Fibroblast of upper back skin (primary cell): ENCODE measurements around the gene BATF3.
"Not testable (repeated sequence)": the region's sequence is repeated elsewhere in the genome, so short reads cannot be mapped to it uniquely, and the experiment has no call there.

ENCODE experiments used
- DNase-seq: peaks from one replicate; pipeline ENCODE4 v3.0.0-alpha.2; 2013

BATF3 gene

DNA sequence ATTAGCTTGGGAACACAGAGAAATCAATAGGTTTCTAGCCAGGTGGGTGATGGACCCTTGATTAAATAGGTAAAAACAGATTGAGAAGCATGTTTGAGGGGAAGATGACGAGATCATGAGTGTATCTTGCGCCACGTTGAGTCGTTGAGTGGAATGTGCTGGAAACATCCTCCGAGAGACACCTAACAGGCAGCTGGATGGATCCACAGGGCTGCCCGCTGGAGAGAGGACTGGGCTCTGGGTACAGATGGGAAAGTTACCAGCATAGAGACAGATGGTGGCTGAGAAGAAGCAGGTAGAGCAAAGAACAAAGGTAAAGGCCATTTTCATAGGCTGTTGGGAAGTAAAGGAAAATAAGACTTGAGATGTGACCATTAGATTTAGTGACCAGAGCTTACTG, 15.6 kb downstream of the BATF3 start:
- DNase-seq: no peak

DNA sequence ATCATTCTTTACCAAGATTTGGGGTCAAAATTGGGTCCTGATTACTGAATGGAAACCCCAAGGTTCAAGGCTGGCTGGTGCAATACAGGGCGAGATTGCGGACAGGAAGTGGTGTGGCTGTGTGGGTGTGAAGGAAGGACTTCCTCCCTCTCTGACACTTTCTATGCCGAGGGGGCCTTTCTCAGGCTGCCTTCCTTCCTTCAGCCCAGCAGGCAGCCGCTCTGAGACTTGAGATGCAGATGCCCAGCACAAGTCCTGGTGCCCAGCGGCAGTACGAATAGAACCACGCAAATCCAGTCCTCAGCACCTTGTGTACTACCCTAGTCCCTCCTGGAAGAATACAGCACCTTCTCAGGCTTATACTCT, 16.3 kb downstream of the BATF3 start:
- DNase-seq: no peak

DNA sequence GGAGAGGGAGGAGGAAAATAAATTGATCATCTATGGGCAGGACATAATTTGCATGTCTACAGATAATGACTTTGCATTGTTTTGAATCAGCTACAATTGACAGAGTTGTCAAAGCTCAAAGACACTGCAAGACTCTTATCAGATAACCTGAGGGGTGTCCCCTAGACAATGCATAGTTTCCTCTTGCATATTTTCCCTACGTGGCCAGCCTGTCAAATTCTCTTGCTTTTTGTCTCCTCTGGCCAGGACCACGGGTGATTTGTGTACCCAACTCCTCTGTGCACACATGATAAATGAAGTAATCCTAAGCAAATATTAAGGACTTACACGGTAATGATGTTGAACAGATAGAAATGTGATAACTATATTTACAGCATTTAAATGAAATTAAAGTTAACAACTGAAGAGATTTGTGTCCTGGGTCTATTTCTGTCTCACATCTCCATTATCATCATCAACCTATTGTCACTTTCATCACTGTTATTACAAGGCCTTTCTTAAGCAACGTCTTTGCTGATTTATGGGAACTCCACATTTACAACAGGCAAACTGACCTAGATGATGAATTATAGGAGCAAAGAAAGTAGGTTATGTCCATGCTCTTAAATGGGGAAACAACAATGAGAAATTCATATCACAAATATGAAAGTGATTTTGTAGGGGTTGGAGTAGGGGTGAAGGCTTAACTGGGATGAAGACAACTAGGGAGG, 18.8 kb downstream of the BATF3 start:
- DNase-seq: no peak

DNA sequence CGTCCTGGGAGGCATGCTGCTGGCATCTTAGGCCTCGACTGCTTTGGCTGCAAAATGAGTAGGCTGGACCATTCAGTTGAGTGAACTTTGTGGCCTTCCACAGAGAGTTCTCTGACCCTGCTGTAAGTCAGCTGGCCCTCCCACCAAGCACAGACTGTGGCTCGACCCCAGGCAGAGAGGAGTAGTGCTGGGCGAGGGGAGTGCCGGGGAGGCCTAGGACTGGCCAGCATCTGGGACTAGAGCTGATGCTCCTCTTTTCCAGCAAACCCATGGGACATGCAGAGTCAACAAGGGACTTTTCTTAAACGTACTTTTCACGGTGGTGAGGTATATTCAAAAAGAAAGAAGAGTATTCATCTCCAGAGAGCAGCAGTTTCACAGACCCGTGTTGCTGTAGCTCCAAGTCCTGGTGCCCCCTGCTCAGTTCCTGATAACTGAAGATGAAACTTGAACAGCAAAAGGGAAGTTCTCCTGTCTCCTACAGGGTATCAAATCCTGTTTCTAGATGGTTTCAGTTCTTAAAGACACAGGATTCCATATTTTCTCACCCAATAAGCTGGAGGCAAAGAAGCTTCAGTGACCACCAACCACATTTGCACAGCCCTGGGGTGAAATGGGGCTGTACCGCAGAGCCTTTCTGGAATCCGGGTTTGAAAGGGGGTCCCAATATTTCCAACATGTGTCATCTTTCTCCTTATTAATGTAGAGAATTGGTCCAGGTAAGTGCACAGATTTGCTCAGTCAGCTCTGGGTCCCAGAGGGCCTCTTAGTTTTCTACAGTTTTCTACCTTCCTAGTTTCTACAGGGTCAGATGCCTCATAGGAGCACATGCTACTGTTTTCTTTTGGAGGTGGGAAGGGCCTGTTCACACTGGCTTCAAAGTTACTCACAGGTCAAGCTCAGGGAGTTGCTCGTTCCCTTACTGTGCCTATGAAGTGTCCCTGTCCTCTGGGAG, 20.9 kb downstream of the BATF3 start:
- no peak for DNase-seq

DNA sequence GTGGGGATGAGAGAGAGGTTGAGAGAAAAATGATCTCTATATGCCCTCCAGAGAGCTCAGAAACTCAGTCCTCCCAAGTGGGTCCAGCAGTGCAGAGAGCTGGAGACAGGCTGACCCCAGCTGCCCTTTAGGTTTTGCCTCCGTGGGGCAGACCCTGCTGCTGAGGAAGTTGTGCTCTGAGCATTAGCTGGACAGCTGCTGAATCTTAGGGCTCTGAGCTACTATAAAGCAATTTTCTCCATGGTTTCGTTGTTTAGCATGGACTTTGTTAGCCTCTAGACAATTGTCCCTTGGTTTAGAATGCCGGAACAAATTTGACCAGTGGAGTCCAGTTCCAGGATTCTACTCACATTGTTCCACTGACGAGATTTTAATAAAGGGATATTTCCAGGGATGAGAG, 22.1 kb downstream of the BATF3 start:
- DNase-seq: no peak

DNA sequence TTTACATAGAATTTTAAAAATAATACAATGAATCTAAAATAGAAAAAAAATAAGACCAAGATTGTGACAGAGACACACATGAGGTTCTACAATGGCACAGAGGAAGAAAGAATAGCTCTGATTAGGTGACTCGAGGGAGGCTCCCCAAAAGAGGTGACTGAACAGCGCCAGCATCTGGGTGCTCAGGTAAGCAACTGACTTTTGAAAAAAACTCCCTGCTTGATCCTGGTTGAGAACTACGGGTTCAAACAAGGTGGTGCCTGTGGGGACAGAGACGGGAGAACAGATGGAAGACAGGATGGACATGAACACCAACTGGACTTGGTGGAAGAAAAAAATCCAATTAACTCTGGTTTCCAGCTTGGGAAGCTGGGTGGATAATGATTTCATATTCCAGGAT, 22.5 kb downstream of the BATF3 start:
- no peak for DNase-seq

GRCh38 chr1:212675675-212676074, 24.0 kb downstream of the BATF3 start:
- no peak for DNase-seq

DNA sequence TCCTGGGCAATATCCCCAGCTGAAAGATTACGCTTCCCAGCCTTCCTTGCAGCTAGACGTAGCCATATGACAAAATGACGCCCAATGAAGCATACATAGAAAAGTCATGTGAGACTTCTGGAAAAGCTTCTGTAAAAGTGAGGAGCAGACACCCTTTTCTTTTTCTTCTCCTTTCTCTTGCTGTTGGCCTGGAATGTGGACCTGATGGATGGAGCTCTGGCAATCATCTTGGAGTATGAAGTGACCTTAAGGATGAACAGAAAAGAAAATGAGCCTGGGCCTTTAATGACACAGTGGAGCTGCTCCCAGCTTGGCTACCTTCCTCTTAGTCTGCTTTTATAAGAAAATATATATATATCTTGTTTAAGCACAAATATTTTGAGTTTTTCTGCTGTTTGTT, 24.8 kb downstream of the BATF3 start:
- no peak for DNase-seq

DNA sequence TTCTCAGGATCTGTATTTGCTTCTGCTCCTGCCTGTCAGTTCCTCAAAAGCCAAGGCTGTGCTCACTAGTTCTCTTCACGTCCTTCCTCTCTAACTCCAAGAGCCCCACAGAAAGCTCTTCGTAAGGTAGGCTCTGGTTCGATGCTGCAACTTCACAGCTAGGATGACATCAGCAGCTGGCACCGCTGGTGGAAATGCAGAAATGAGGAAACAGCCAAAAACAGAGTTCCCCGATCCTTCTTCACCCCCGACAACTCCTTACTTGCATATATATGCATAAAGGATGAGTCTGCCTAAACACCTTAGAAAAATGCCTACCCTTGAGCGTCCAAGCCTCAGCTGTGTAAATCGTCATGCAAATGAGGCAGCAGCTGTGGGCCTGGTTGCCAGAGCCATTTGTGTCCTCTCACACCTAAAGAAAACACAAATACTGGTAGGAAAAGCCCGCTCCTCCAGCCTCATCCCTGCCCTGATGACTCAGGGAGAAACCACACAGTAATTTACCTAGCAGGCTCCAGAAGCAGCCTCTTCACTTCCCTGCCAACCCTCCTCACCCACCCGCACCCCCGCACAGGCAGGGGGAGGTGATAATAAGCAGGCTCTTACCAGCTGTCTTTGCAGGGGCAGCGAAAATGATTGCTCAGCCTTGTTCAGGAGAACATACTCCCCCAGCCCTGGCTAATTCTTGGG, 28.2 kb downstream of the BATF3 start:
- DNase-seq: peak; percentile 60

GRCh38 chr1:212670882-212671281, 28.8 kb downstream of the BATF3 start:
- DNase-seq: no peak

DNA sequence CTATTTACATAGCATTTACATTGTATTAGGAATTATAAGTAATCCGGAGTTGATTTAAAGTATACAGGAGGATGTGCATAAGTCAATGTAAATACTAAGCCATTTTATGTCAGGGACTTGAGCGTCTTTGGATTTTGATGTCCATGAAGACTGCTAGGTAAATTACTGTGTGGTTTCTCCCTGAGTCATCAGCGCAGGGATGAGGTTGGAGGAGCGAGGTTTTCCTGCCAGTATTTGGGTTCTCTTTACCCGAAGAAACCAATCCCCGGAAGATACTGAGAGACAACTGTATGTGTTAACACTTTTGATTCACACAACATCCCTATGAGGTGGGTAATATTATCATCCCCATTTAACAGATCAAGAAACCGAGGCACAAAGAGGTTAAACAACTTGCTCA, 29.3 kb downstream of the BATF3 start:
- DNase-seq: no peak

- DNase-seq: no peak
Observed at GRCh38 chr1:212669600-212669999, 30.0 kb downstream of the BATF3 start.

DNA sequence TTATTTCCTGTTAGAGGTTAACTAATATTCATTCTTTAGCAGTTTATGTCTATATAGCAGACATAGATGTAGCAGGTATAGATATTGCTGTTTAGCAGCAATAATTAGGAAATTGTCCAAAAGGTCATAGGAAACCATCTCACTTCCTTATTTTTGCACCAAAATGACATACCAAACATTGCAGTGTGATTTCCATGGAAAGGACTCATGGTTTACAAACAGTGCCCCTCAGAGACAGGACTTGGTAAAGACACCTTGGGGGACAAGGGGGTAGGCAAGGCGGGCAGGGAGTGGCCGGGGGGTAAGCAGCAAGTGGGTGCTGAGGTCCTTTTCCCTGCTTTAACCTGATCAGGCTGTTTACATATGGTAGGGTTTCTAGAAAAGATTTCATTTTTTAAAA, 30.5 kb downstream of the BATF3 start:
- DNase-seq: peak; percentile 16

DNA sequence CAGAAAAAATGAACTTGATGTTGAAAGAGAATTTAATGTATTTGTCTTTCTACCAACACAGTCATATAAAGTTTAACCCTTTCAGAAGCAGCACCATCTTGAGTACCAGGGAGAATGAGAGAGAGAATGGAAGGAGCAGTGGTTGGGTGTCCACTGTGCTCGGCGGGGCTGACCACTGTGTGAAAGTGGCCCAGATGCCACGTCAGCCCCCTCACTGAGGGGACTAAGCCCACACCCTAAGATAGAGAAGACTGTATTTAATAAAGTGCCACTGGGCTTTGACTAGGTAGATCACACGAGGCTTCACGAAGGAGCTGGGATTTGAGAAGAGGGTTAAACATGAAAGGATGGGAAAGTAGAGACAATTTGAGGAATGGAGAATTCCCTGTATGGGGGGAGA, 31.2 kb downstream of the BATF3 start:
- no peak for DNase-seq

DNA sequence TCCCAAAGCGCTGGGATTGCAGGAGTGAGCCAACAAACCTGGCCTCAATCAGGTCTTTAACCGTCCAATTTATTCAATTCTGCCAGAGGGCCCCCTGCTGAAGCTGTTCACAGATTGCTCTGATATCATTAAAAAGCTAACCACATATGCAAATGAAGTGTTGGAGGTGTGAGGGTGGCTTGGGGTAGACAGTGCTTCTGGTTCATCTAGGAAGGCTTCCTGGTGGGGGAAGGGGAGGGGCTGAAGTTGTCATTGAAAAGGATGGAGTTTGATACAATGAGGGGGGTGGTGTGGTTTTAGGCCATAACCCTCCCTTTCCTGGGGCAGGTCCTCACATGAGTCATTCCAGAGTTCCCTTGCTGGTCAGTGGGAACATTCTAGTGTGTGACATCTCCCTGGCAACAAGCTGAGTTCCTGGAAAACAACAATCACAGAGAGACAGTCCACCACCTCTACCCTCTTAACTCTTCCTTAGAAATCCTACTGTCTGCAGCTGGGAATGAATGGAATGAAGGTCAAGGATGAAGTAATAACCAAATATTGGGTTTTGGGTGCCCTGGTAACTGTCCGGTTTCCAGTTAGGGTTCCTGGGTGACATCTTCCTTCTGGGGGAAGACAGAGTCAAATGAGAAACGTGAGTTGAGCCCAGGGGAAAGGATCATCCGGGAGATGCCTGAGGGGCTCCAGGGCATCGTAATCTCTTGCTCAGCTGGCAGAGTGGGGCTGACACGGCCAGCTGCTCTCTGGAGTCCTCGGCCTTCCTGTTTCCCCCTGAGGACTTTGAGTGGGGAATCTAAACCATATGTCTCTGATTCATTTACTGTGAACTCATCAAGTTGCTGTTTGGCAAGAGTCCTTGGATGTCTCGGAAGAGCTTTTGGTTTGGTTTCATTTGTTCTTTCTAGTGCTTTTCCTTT, 32.2 kb downstream of the BATF3 start:
- peak; percentile 96 for DNase-seq

GRCh38 chr1:212666116-212666775, 33.4 kb downstream of the BATF3 start:
- DNase-seq: no peak

DNA sequence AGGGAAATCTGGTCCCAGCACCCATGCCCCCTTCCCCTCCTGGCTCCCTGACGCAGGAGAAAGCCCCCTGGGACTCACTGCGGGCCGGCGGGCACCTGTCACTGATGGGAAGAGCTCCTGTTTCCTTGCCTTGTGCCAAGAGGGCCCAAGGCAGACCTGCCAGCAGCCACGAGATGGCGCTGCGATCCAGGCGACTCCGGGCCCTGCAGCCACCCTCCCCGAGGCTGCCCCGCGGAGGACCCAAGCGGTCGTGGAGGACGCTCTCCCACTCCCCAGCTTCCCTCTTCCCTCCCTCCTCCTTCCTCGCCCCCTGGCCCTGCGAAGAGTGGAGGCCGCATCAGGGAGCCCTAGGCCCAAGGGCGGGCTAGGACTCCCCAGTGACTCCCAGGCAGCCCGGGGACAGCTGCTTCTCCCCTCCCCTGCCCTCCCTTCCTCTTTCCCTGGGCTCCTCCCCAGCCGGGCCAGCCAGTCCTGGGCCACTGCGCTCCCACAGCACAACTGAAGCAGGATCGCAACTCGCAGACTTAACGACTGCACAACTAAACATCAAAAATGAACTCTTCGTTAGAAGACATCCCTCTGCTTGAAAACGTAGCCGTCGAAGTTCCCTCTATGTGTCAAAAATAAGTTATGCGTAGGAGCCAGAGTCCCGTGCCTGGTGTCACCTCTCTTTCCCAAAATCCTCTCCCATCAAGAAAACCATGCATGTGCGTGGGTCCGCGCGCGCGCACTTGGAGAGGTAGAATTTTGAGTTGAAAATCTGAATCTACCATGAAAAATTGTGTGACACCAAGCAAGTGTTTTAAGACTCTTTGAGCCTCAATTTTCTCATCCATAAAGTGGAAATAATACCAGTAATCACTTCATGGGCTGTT, 34.2 kb downstream of the BATF3 start:
- DNase-seq: peak; percentile 67

DNA sequence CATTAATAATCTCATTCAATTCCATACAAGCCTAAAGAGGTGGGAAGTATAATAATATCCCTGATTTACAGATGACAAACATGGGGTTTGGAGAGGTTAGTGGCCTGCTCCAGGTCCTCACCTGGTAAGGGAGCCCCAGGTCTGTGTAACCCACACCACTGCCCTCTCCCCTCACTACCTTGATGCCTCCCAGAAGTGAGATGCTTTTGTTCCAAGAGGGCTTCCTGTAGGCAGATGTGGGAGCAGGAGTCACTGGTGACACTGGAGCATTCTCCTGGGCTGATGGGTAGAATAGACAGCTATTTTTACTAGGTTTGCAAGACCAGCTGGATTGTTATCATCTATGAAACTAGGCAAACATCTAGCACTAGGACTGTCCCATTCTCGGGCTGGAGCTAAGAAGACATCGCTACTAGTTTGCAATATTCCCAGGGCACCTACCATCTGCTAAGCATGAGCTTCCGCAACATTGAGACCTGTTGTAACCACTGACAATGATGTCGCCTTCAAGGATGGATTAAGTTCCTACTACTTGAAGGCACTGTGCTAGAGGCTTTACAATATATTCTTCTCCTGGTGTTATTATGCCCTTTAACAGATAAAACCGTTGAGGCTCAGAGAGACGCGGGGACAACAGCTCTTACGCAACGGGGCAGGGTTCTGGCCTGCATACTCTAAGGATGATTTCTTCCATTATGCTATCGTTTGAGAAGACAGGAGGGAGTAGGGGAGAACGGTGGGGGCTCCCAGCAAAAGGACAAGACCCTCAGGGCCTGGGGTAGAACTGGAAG, 35.0 kb downstream of the BATF3 start:
- DNase-seq: no peak

DNA sequence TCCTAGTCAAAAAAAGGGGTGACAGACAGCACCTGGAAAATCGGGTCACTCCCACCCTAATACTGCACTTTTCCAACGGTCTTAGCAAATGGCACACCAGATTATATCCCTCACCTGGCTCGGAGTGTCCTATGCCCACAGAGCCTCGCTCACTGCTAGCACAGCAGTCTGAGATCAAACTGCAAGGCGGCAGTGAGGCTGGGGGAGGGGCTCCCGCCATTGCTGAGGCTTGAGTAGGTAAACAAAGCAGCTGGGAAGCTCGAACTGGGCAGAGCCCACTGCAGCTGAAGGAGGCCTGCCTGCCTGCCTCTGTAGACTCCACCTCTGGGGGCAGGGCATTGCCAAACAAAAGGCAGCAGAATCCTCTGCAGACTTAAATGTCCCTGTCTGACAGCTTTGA, 41.4 kb downstream of the BATF3 start:
- not testable (repeated sequence) for DNase-seq

DNA sequence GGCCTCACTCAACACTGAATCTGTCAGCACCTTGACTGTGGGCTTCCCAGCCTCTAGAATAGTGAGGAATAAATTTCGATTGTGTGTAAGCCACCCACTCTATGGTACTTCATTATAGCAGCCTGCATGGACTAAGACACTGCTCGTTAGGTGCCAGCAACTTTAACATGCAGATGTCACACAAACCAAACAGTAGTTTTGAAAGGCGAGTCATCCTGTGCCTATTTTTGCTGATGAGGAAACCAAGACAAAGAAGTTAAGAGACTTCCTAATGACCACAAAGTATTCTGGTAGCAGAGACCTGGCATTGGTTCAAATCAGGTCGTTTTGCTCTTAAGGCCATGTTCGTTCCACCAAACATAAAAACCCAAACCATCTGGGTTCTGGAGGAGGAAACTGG, 42.9 kb downstream of the BATF3 start:
- DNase-seq: peak; percentile 18
